ENCODE measurements around the gene CACNB4.
"Not testable (repeated sequence)": the region's sequence is repeated elsewhere in the genome, so short reads cannot be mapped to it uniquely, and the experiment has no call there.

The CACNB4 gene

DNA sequence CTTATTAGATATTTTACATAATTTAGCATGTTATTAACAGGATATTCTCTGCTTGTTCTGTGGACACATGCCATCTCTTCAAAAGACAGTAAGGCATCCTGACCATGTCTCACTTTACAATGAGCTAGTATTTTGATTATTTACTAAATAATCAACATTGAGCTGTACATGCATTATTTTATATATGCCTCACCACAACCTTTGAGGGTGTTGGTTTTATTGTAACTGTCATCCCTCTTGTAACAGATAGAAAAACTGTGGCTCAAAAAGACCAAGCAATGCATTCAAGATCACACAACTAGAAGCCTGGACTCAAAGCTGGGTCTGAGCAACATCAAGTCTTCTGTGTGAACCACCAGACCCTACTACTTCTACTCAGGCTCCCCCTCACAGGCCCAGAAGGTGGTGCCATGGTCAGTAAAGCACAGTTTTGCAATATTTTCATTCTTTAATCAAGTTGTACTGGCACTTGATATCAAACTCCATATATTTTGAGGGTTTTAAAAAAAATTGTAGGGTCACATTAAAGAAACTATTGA is 165.5 kb downstream of the CACNB4 start:
- DNase-seq = no peak

DNA sequence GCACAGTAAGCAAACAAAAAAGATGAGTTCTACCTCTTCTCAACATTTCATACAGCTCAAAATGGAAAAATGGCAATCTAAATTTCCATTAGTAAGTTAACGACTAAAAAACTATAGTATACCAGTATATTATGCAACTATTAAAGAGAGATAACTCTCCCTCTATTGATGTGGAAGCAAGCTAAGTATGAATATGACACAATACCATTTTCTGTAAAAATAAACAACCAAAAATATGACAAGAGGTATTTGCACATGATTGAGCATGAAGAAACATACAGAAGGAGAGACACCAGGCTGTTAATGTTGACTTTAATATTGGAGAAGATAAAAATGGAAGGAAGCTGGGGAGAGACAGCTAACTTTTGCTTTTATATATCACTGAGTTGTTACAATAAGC is 167.1 kb downstream of the CACNB4 start:
- no peak for DNase-seq

DNA sequence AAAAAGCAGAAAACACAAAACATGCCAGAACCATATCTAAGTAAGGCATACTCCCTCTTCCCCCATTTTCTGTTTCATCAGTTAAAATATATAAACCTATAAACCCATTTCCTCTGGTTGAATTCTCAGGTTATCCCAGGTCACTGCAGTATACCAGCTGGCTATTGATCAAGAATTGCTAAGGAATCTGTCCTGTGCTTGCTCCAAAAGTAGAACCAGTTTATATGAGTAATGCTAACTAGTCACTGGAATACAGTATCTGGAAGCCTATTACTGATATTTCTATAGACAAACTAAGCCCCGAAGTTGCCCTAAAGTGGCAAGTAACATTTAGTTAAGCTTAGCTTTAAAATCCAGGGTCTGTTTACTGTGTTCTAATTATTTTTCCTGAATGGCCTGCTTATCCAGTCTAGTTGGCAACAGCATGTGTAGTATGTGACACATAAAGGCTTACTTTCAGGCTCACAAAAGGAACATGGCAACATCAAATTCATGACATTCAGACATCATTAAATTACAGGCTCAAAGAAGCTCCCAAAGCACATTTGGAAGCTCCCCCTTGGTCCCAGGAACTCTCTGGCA is 167.7 kb downstream of the CACNB4 start:
- no peak for DNase-seq

DNA sequence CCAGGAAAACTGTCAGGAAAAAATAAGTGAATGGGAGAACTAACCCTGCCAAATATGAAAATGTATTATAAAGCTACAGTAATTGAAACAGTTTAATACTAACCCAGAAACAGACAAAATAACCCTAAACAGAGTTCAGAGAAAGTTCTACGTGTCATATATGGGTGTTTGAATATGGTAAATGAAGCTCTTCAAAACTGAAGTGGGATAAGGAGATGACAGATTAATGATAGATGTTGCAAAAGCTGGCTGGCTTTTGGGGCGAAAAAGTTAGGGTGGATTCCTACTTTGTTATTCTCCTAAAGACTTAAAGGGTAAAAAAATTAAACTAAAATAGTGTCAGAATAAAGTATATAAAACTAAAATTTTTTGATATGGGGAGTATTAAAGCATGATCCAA is 168.8 kb downstream of the CACNB4 start:
- no peak for DNase-seq

DNA sequence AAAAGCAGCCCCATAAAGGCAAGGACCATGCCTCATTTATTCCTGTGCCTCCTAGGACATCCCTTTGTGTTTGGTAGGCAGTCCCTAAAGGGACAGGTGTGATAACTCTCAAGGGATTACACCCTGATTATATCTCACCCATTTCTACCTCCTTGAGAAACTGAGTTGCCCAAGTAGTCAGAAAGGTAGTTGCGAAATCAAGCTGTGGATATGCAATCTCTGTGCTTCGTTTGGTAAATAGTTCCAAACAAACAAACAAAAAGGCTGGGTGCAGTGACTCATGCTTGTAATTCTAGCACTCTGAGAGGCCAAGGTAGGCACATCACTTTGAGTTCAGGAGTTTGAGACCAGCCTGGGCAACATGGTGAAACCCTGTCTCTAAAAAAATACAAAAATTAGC is 170.5 kb downstream of the CACNB4 start:
- no peak for DNase-seq

DNA sequence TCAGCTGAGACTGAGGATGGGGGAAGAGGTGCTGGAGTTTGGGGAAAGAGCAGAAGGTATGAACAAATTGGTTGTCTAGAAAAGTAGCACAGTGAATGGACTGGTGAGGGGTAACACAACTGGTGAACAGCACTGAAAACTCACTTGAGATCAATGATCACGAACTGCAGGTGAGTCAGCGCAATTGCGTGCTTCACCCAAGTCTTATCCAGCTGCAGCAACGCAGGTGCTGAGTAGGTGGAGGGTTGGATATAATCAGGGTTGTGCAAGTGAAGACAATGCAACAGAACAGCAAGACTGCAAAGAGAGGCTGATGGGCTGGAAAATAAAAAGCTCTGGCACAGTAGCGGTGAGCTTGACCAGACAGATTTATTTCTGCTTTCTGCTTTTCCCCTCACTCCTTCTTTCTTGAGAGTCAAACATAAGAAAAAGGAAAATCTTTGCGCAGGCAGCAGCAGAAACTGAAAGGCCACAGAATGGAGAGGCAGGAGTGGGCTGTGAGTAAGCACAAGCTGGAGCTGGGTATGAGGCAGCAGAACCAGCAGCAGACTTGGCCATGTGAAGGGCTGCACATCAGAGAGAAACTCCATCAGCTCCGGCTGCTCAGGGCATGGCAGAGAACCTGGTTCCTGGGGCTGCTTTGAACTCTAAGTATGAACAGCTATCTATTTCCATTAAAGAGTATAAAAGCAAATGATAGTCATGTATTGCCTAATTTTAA is 171.2 kb downstream of the CACNB4 start:
- DNase-seq = no peak

DNA sequence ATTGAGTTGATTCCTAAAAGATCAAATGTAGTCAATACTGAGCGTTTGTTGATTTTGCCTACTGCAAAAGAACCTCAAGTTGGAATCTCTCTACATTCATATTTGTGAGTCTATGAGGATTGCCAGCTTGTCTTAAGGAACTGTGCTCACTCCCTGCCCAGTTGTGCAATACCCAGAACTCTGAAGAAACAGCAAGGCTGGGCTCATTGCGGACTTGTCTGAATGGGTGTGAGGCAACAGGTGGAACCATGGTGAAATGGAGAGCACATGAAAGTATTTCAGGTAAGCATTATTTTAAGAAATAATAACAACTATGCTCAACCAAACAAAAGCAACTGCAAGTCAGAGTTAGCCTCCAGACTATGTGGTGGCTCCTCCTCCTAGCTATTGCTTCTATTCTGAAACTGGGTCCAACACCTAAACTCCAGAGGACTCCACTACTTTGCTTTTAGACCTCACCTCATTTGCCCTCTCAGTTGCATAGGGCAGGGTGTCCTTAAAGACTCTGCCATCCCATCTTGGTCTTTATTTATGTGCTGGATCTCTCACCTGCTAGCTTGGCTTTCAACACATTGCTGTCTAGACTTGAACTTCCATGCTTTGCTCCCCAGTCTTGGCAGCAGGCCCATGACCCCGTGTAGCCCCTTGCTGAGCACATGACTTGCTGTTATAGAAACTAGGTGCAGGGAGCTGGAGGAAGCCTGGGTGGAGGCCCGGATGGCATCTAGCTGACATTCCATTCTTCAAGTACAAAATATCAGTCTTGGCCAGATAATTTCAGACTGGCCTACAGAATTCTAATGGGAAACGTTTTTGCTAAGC is 175.8 kb downstream of the CACNB4 start:
- DNase-seq = no peak

DNA sequence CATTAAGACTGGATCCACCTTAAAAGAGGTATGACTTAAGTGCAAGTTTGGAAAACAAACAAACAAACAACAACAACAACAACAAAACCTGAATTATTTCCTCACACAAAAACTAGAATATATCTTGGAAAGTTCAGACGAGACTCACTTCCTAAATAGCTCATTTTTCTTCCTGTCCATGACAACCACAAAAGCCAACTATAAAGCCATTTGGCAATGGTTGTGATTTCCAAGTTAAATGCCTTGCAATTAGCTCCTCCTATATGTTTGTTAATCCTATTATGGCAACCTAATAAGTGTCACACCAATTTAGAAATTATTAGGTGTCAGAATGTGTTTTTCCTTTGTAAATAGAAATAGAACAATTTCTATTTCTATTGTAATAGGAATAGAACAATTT is 179.1 kb downstream of the CACNB4 start:
- DNase-seq = no peak

DNA sequence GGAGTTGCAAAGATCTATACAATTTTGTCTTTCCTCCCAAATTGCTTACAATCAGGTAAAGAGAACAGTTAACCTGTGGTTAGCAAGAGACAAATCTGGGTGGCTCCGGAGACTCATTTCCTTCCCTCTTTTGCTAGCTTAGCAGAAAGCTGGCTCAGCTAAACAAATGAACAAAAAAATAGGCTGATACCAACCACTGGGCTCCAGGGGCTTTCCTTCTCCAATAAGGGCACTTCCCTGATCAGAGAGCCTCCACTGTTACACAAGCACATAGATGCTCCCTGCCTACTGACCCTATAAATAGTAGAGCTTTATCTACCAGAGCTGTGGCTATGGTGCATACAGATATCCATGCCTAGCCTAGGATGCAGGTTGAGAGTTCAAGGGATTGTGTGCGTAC is 180.5 kb downstream of the CACNB4 start:
- DNase-seq = no peak

DNA sequence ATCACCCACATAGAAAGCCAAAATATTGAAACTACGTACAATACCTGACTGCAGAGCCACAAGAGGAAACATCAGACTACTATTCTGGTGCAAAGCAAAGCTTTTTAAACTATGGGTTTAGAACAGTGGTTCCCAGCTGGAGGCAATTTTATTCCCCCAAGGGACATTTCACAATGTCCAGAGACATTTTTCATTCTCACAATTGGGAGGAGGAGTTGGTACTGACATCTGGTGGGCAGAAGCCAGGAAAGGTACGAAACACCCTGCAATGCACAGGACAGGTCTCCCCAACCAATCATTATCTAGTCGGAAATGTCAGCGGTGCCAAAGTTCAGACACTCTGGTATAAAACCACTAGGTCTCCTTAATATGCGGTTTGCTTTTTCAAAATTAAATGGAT is 182.2 kb downstream of the CACNB4 start:
- DNase-seq = no peak

DNA sequence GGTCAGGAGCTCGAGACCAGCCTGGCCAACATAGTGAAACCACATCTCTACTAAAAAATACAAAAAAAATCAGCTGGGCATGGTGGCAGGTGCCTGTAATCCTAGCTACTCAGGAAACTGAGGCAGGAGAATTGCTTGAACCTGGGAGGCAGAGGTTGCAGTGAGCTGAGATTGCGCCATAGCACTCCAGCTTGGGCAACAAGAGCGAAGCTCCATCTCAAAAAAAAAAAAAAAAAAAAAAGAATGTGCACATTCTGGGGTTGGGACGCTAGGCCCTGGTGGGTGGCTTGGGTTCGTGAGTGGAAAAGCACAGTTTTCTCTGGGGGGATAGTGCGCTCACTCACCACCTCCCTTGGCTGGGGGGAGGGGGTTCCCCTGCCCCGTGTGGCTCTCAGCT is 183.2 kb downstream of the CACNB4 start:
- not testable (repeated sequence) for DNase-seq

DNA sequence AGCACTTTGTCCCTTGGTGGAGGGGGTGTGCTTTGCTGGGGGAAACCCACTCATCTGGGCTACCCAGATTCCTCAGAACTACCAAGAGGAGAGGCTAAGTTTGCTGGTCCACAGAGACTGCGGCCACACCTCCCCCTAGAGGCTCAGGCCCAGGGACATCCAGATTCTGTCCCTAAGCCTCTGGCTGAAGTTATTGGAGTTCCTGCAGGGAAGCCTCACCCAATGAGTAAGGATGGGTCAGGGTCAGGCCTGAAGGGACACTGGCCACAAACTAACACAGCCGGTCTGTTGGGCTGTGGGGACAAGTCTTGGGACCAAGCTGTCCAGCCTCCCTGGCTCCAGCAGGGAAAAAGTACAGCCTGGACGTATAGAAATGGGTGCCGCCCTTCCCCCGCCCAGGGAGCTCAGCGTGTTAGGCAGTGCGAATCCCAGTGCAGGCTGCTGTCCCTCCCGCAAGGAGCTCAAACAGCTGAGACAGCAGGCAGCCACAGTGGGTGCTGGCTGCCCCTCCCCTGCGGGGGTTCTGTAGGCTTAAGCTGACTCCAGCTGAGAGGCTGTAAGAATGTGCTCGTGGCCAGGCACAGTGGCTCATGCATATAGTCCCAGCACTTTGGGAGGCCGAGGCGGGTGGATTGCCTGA is 183.7 kb downstream of the CACNB4 start:
- no peak for DNase-seq

DNA sequence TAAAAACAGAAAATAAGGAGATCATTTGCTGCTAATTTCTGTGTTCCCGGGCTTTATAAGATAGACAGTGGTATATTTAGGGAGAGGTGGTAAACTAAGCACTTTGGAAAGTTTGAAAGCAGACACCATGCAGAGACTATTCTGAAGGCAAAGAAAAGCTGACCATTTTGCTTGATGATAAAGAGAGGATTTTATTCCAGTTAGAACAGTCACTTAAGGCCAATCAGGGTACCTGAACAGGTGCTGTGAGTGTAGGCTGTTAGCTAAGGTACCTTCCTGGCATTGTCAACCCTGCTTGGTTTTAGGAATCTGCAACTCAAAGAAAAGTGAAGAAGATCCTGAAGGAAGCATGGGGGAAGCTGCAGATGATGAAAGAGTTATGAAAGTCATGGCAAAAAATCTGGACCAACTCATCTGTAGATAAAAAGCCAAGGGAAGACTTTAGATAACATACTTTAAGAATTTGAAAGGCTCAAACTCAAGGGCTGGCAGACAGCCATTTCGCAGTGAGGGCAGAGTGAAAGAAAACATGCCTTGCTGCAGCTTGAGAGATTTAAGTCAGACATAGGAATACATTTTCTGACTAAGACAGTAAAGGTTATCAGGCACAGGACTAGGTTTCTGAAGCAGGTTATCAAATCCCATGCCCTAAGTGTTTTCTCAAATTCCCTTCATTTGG is 190.5 kb downstream of the CACNB4 start:
- DNase-seq = no peak

DNA sequence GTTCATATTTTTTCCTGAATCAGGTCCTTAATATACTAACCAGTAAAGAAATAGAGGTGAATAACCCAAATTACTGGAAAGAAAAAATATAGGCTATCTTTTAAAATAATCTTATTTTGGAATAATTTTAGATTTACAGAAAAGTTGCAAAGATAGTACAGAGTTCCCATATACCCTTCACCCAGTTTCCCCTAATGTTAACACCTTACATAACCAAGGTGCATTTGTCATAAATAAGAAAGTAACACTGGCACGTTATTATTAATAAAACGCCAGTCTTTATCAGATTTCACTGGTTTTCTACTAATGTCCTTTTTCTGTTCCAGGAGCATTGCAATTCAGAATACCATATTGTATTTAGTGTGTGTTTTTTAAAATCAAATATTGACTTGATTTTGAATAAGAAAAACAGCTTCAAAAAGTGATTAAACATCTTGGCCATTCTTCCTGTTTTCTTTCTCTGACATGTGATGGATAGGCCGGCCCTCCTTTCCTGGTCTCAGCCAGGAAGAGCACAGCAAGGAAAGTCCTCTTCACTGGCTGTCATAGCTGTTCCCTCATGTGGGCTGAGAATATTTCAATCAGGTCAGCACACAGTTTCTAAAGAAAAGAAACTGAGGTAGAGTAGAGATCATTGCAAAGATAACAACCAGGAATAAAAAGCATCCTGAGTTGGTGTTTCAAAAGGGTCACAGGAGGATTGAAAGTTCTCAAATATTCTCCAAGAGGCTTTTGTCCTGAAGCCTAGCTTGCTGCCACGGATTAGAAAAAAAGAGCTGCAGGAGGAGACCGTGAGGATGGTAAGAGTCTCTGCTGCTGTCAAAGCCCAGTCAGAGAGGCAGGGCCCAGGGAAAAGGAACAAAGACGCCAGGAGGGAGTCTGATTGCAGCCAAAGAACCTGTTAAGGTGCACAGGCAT is 191.3 kb downstream of the CACNB4 start:
- no peak for DNase-seq

DNA sequence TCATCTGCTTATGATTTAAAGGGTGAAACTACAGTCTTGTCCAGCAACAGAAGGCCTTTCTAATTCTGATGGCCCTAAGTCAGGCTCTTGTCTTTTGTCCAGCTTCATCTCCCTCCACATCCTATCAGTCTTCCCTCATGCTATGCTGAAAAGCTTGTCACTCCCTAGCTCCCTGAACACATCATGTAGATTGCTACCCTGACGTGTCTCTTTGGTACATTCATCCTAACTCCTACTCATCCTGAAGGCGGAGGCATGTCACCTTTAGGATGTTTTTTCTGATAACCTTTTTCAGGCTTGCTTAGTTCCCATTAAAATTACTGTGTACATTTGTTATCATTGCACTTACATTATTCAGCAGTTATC is 192.2 kb downstream of the CACNB4 start:
- DNase-seq = no peak

DNA sequence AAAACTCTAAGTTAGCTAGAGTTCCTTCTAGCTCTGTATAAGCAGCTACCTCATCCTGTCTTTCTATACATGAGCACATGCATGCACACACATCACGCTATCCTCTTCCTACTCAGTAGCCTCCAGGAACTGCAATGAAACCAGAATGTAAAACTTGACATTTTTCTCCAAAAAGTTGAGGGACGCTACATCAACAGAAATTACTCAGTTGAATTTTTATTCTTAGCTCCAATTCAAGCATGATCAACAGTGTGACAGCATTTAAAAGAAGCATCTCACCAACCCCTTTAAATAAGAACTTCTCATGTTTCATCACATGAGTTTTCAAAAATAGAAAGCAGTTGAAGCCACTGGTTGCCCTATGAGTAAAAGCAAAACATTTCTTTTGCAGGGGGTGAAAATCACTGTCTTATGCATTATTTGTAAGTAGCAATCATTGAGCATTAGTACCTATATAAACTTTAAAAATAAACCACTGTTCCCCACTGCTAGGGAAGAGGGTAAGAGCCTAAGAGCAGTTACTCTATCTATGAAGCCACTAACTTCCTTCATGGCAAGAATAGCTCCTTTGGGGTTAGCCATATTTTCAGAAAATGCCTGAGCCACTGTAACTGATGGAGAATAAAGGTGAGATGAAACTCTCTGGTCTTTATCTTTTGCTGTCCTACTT is 192.7 kb downstream of the CACNB4 start:
- DNase-seq = no peak

DNA sequence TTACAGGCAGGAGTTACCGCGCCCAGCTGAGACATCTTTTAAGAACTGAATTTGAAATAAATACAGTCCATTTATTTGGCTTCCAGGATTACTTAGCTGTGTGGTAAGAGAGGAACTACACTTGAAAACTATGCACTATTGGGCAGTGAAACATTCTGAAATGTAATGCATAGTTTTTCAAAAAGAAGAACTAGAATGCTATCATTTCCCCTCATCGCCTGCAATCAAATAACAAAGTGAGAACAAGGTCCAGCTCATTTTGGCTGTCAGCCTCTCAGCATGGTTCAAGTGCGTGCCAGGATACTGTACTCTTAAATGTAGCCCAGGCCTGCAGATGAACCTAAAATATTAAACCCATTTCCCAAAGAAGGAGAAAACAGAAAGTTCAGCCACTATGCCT is 194.0 kb downstream of the CACNB4 start:
- DNase-seq = no peak

DNA sequence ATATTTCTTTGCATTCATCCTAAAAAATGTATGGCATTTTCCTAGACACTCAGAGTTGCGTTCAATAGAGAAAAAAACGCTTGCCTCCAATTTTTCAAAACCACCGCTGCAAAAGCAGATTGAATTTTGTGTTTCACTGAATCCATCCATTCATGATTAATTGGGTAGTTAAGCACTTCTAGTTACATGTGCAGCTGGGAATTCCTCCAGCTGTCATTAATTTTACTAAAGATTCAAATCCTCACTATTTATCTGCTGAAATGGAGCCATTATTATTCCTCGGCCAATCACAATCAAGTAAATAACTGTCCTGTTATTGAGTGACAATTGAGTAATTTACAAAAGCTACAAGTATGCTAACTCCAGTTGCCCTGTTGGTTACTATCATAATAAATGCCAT is 194.8 kb downstream of the CACNB4 start:
- no peak for DNase-seq

DNA sequence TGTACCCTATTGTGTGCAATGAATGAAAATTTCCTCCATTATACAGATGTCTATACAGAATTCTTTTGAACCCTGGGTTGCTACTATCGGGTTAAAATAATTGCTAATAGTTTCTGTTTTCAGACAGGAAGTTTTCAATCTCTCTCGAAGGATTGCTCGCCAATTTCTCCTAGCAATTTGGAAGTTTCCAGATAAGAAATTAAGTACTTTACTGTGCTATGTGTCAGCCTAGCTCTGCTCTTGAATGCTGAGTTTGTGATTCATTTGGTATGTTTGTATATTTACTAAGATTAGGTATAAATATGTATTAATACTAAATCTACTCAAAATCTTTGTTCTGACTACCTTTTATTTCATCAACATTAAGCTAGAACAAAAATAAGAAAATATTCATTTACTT is 196.0 kb downstream of the CACNB4 start:
- DNase-seq = no peak

DNA sequence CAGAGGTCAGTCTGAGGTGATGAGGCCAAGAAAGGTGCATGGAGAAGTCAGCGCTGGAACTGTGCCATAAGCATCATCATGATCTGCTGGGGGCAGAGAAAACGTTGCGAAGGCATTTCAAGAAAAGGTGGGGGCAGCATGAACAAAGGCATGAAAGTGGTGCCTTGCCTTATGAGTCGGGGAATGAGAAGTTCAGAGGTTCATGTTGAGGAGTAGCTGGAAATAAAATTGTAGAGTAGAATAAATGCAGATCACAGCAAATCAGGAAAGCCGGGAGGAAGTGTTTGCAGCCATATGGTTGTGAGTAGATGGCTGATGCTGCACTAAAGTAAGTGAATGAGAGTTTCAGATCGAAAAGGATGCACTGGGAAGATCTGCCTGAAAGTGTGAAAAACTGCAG is 198.5 kb downstream of the CACNB4 start:
- DNase-seq = no peak

DNA sequence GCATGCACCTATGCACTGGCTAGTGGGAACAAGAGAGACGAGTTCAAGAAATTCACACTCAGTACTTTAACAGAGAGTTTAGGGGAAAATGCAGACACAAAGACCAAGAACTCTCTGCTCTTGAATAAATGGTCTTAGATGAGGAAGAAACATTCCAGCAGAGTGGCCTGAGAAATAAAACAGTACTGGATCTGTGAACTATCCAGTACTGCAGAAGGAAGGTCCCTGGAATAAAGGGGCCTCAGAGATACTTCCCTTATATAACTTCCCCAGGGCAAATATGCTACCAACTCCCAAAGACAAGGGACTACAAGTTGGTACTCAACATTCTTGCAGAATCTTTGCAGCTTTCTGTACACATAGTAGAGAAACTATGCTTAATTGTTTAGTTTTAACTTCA is 199.7 kb downstream of the CACNB4 start:
- no peak for DNase-seq

Measured in activated CD8-positive, alpha-beta memory T cell treated with anti-CD3 and anti-CD28 coated beads, Interleukin-2, amount 50 U/mL, for 48 hours (primary cell).